PFSK-1 (cell line): ENCODE results near the gene GRK5.

Experiments
- FOXP2 ChIP-seq: optimal IDR thresholded peaks from 2 replicates; pipeline ENCODE3; 2011; ENCODE audit warnings: borderline replicate concordance, control low read depth, inconsistent platforms; ENCODE audit not compliant: insufficient read depth; ENCODE audit errors: extremely low read length, extremely low read depth
- POLR2AphosphoS5 ChIP-seq: IDR thresholded peaks from 2 replicates; pipeline ENCODE4 v1.6.1; 2012; ENCODE audit warnings: low read depth, mild to moderate bottlenecking, control low read depth, low read length, moderate library complexity
- REST ChIP-seq, 2 experiments: IDR thresholded peaks; 2 replicates each; pipeline versions ENCODE4 v1.6.1 to v1.8.0; 2011 to 2012; ENCODE audit warnings: low read depth in 2 of 2, low read length in 2 of 2, control low read depth in 1 of 2, inconsistent platforms in 1 of 2, mild to moderate bottlenecking in 1 of 2, moderate library complexity in 1 of 2; ENCODE audit not compliant: insufficient read depth in 1 of 2
- SIN3A ChIP-seq: IDR thresholded peaks from 2 replicates; pipeline ENCODE4 v1.6.1; 2012; ENCODE audit warnings: mild to moderate bottlenecking, low read length, moderate library complexity, borderline replicate concordance; ENCODE audit not compliant: insufficient read depth
- TAF1 ChIP-seq: IDR thresholded peaks from 2 replicates; pipeline ENCODE4 v1.6.1; 2012; ENCODE audit warnings: low read length, control low read depth, borderline replicate concordance; ENCODE audit not compliant: insufficient read depth

GRK5 gene

GRCh38 chr10:119355930-119356329, 148.6 kb downstream of the GRK5 start:
- TF ChIP-seq SIN3A, result no peak
- no peak for TF ChIP-seq FOXP2
- TF ChIP-seq REST (IDR thresholded peaks at IDR 0.05; ENCODE audit: insufficient read depth in 1 of 2, low read depth in 2 of 2, low read length in 2 of 2), result no peak
- no peak for TF ChIP-seq POLR2AphosphoS5
- no peak for TF ChIP-seq TAF1

GRCh38 chr10:119357412-119358151, 150.2 kb downstream of the GRK5 start:
- TF ChIP-seq POLR2AphosphoS5 (no peak), REST (IDR thresholded peaks at IDR 0.05; ENCODE audit: insufficient read depth in 1 of 2, low read depth in 2 of 2, low read length in 2 of 2) (no peak), SIN3A (no peak), TAF1 (no peak), FOXP2 (no peak)

GRCh38 chr10:119358152-119358512, 150.8 kb downstream of the GRK5 start:
- no peak for TF ChIP-seq FOXP2
- TF ChIP-seq SIN3A, result no peak
- TF ChIP-seq REST (IDR thresholded peaks at IDR 0.05; ENCODE audit: insufficient read depth in 1 of 2, low read depth in 2 of 2, low read length in 2 of 2), result no peak
- no peak for TF ChIP-seq TAF1
- TF ChIP-seq POLR2AphosphoS5, result no peak

GRCh38 chr10:119358567-119358966, 151.2 kb downstream of the GRK5 start:
- TF ChIP-seq POLR2AphosphoS5 (no peak), REST (IDR thresholded peaks at IDR 0.05; ENCODE audit: insufficient read depth in 1 of 2, low read depth in 2 of 2, low read length in 2 of 2) (no peak), FOXP2 (no peak), SIN3A (no peak), TAF1 (no peak)
